ENCODE results near the gene MYO9A. TPM values are rescaled to one million over a fixed set of nuclear protein-coding genes. Genes with fewer than 3 reads are reported as not detected.
A peak's percentile ranks its signal among the peaks of the same experiment; 100 is the strongest.

MYO9A gene
- total RNA-seq (32.3 TPM), polyA plus RNA-seq (10 to 100 TPM in 3 of 4 donors, 1 to 10 TPM in 1; 8.3 to 12.5 (median 10.9) TPM)

DNA sequence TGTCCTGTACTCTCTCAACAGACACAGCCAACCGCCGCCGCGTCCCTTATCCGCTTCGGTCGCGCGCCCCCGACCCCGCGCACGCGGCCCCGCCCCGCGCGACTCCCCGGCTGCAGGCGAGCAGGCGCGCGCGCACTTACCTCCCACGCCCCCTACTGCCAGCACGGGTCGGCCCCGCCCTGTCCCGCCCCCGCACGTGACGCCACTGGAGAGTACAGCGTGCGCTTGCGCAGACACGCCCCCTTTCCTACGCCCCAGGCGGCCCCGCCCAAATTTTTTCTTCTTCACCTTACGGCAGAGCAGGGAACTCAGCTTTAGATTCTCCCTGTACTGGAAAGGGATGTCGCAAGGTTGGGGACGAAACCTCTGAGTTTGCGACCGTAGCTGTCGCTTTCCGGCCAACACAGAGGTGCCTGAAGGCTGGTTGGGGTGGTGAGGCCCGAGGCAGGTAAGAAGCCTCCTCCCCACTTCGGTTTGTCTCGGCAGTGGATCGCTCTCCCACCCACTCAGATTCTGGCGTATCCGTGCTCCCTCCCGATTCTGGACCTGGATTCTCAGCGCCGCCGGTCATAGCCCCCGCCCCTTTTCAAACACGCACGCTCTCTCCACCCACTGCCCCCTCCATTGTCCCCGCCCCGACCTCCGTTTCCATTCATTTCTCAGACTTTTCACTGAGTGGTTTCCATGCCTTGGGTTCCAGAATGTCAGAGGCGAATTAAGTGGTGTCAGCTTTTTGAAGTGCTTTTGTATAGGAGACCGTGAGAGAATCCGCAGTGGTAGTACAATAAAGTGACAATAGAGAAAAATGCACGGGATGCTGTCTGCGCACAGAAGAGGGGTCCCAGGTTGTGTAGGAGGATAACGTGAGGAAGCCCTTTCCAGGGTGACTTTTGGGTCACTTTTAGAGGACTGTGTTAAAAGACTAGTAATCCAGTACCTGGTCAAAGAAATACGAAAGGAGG is at the start of gene MYO9A, which contains the start of gene SENP8:
MYO9A (minus strand) TSS at position 134 of the 962 bp plus-strand sequence. CDS start 71,587 bp downstream, outside the sequence.
SENP8 (plus strand) TSS at position 387 of the 962 bp plus-strand sequence. CDS start 21,221 bp downstream, outside the sequence.
- Mint-ChIP-seq H3K4me1 (peaks cover 16 to 45% (median 31%) of the 10 kb centered on the region in 4 donors), H3K27me3 (no peaks in the 10 kb centered on the region), H3K9me3 (peaks cover 0 to 1% (median 0%) of the 10 kb centered on the region in 7 donors), H3K36me3 (no peaks in the 10 kb centered on the region), H3K4me3 (peak within 1 kb of the TSS; percentile 94 to 99 (median 96)), H3K27ac (peak within 1 kb of the TSS; percentile 89 to 99 (median 98))
- no peaks in the 10 kb centered on the region for H3K9me3 ChIP-seq (ENCODE audit: control insufficient read depth in 2 of 2, low read length in 2 of 2)
- DNase-seq (peak; percentile 96 to 98 (median 98)), ATAC-seq (ENCODE audit: low read depth in 2 of 2) (peak; percentile 82 to 84)
- H3K4me3 ChIP-seq (ENCODE audit: low read depth, low read length): peak within 1 kb of the TSS; percentile 89
- H3K4me1 ChIP-seq (ENCODE audit: control insufficient read depth, insufficient read depth, low read length, poor library complexity, severe bottlenecking): peaks cover 18% of the 10 kb centered on the region
- H3K36me3 ChIP-seq (ENCODE audit: control insufficient read depth, insufficient read depth, low read length): no peaks in the 10 kb centered on the region
- H3K27me3 ChIP-seq (ENCODE audit: control insufficient read depth, insufficient read depth, low read length): no peaks in the 10 kb centered on the region
- H3K27ac ChIP-seq (ENCODE audit: insufficient read depth, low read length, poor library complexity, severe bottlenecking): peak within 1 kb of the TSS; percentile 95

DNA sequence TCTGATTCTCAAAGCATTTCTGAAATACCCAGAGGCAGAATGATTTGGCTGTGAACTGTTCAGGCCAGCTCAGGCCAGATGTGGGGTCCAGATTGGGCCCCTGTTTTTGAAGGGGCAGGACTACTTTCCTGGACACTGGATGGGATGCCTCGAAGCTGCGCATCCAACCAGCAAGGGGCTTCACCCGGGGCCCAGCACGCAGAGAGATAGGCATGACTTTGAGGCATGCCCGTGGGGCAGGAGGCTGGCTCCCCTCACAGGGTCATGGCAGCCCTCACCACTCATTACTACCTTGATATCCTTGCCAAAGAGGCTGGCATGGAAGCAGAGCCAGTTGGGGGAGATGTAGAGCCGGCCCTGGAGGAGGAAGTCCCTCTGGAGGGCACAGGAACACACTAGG is 49.5 kb upstream of the MYO9A start:
- H3K9me3 Mint-ChIP-seq: peaks cover 0 to 2% (median 0%) of the 10 kb centered on the region in 7 donors
- H3K4me1 ChIP-seq (ENCODE audit: control insufficient read depth, insufficient read depth, low read length, poor library complexity, severe bottlenecking): no peaks in the 10 kb centered on the region
- no peaks in the 10 kb centered on the region for H3K36me3 Mint-ChIP-seq
- H3K27me3 Mint-ChIP-seq: peaks cover 23% of the 10 kb centered on the region
- peaks cover 0 to 2% (median 0%) of the 10 kb centered on the region in 4 donors for H3K4me1 Mint-ChIP-seq
- no peak overlapping the region for H3K27ac Mint-ChIP-seq
- no peaks in the 10 kb centered on the region for H3K27me3 ChIP-seq (ENCODE audit: control insufficient read depth, insufficient read depth, low read length)
- no peak for DNase-seq
- no peak overlapping the region for H3K27ac ChIP-seq (ENCODE audit: insufficient read depth, low read length, poor library complexity, severe bottlenecking)
- H3K4me3 ChIP-seq (ENCODE audit: low read depth, low read length): no peak overlapping the region
- H3K36me3 ChIP-seq (ENCODE audit: control insufficient read depth, insufficient read depth, low read length): no peaks in the 10 kb centered on the region
- H3K4me3 Mint-ChIP-seq: no peak overlapping the region
- no peak for ATAC-seq (ENCODE audit: low read depth in 2 of 2)
- H3K9me3 ChIP-seq (ENCODE audit: control insufficient read depth in 2 of 2, low read length in 2 of 2): no peaks in the 10 kb centered on the region

DNA sequence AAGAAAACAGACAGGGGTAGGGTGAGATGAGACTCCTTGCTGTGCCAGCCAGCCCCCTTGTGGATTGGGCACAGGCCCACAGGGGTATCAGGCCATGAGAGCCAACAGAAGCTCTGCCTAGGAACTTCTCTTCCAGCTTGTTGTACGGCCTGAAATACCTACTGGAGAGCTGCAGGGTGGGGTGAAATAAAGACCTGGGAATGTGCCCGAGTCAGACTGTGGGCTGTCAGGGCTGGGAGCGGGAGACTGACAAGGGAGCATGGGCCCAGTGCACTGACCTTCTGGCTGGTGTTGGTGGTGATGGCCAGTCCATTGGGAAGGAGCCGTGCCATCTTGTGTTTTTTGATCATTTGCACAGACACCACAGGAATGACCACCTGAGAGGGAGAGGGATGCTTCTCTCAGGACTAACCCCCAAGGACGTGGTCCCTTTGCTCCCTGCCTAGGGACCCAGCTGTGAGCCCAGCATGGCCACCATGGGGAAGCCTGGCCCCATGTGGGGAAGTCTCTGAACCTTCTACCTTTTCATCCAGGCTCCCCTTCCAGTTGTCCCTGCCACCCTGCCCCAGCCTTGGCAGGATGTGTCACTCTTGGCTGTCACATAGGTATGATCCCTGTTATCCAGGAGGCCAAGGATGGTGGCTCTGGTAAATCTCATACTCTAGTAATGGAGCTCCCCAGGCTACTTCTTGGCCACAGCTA is 48.9 kb upstream of the MYO9A start:
- Histone ChIP-seq H3K27me3 (ENCODE audit: control insufficient read depth, insufficient read depth, low read length) (no peaks in the 10 kb centered on the region), H3K36me3 (ENCODE audit: control insufficient read depth, insufficient read depth, low read length) (no peaks in the 10 kb centered on the region), H3K27ac (ENCODE audit: insufficient read depth, low read length, poor library complexity, severe bottlenecking) (no peak overlapping the region), H3K4me1 (ENCODE audit: control insufficient read depth, insufficient read depth, low read length, poor library complexity, severe bottlenecking) (no peaks in the 10 kb centered on the region), H3K9me3 (ENCODE audit: control insufficient read depth in 2 of 2, low read length in 2 of 2) (no peaks in the 10 kb centered on the region), H3K4me3 (ENCODE audit: low read depth, low read length) (no peak overlapping the region)
- H3K4me3 Mint-ChIP-seq: no peak overlapping the region
- peaks cover 25% of the 10 kb centered on the region for H3K27me3 Mint-ChIP-seq
- peaks cover 0 to 2% (median 0%) of the 10 kb centered on the region in 7 donors for H3K9me3 Mint-ChIP-seq
- H3K4me1 Mint-ChIP-seq: peaks cover 0 to 2% (median 0%) of the 10 kb centered on the region in 4 donors
- H3K36me3 Mint-ChIP-seq: no peaks in the 10 kb centered on the region
- no peak overlapping the region for H3K27ac Mint-ChIP-seq
- ATAC-seq (ENCODE audit: low read depth in 2 of 2) (no peak), DNase-seq (no peak)

GRCh38 chr15:72163719-72164118 is 45.8 kb upstream of the MYO9A start:
- peaks cover 0 to 2% (median 0%) of the 10 kb centered on the region in 4 donors for H3K4me1 Mint-ChIP-seq
- H3K4me3 Mint-ChIP-seq: no peak overlapping the region
- H3K27me3 Mint-ChIP-seq: peaks cover 27% of the 10 kb centered on the region
- Histone ChIP-seq H3K27ac (ENCODE audit: insufficient read depth, low read length, poor library complexity, severe bottlenecking) (no peak overlapping the region), H3K36me3 (ENCODE audit: control insufficient read depth, insufficient read depth, low read length) (no peaks in the 10 kb centered on the region), H3K9me3 (ENCODE audit: control insufficient read depth in 2 of 2, low read length in 2 of 2) (no peaks in the 10 kb centered on the region), H3K4me3 (ENCODE audit: low read depth, low read length) (no peak overlapping the region), H3K27me3 (ENCODE audit: control insufficient read depth, insufficient read depth, low read length) (no peaks in the 10 kb centered on the region), H3K4me1 (ENCODE audit: control insufficient read depth, insufficient read depth, low read length, poor library complexity, severe bottlenecking) (no peaks in the 10 kb centered on the region)
- ATAC-seq (ENCODE audit: low read depth in 2 of 2) (no peak), DNase-seq (no peak)
- no peaks in the 10 kb centered on the region for H3K36me3 Mint-ChIP-seq
- no peaks in the 10 kb centered on the region for H3K9me3 Mint-ChIP-seq
- no peak overlapping the region for H3K27ac Mint-ChIP-seq

GRCh38 chr15:72162569-72162968 is 44.6 kb upstream of the MYO9A start:
- Histone ChIP-seq H3K9me3 (ENCODE audit: control insufficient read depth in 2 of 2, low read length in 2 of 2) (no peaks in the 10 kb centered on the region), H3K4me1 (ENCODE audit: control insufficient read depth, insufficient read depth, low read length, poor library complexity, severe bottlenecking) (no peaks in the 10 kb centered on the region), H3K27ac (ENCODE audit: insufficient read depth, low read length, poor library complexity, severe bottlenecking) (no peak overlapping the region), H3K4me3 (ENCODE audit: low read depth, low read length) (no peak overlapping the region), H3K36me3 (ENCODE audit: control insufficient read depth, insufficient read depth, low read length) (no peaks in the 10 kb centered on the region), H3K27me3 (ENCODE audit: control insufficient read depth, insufficient read depth, low read length) (no peaks in the 10 kb centered on the region)
- Mint-ChIP-seq H3K27me3 (peaks cover 27% of the 10 kb centered on the region), H3K4me3 (no peak overlapping the region), H3K27ac (no peak overlapping the region), H3K9me3 (no peaks in the 10 kb centered on the region), H3K4me1 (no peaks in the 10 kb centered on the region), H3K36me3 (no peaks in the 10 kb centered on the region)
- no peak for ATAC-seq (ENCODE audit: low read depth in 2 of 2)
- no peak for DNase-seq

GRCh38 chr15:72161361-72162132 is 43.6 kb upstream of the MYO9A start:
- no peaks in the 10 kb centered on the region for H3K36me3 ChIP-seq (ENCODE audit: control insufficient read depth, insufficient read depth, low read length)
- DNase-seq (no peak), ATAC-seq (ENCODE audit: low read depth in 2 of 2) (no peak)
- H3K9me3 ChIP-seq (ENCODE audit: control insufficient read depth in 2 of 2, low read length in 2 of 2): no peaks in the 10 kb centered on the region
- Mint-ChIP-seq H3K27me3 (peaks cover 22% of the 10 kb centered on the region), H3K27ac (no peak overlapping the region), H3K4me3 (no peak overlapping the region), H3K4me1 (no peaks in the 10 kb centered on the region), H3K9me3 (no peaks in the 10 kb centered on the region), H3K36me3 (no peaks in the 10 kb centered on the region)
- no peaks in the 10 kb centered on the region for H3K27me3 ChIP-seq (ENCODE audit: control insufficient read depth, insufficient read depth, low read length)
- H3K27ac ChIP-seq (ENCODE audit: insufficient read depth, low read length, poor library complexity, severe bottlenecking): no peak overlapping the region
- H3K4me1 ChIP-seq (ENCODE audit: control insufficient read depth, insufficient read depth, low read length, poor library complexity, severe bottlenecking): no peaks in the 10 kb centered on the region
- H3K4me3 ChIP-seq (ENCODE audit: low read depth, low read length): no peak overlapping the region

DNA sequence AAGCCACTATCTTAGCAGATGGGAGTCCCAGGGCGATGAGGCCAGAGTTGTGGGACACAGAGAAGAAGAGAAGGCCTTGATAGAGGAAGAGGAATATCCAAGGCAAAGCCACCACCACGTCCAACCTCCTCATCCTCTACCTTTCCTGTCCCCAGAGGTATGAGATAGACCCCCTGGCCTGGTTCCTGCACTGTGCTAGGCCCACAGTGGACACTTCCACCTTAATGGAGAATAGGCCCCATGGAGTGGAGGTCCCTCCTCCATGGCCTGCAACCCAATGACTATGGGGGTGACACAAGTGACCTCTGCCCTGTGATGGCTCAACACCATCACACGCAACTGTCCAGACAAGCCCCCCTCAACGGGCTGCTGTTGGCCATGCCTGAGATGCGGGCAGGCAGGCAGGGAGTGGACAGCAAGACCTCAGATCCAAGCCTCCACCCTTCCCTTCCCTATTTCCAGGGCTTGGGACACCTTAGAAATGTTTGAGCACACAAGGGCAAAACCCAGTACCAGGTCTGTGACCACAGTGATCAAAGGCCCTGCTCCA is 42.8 kb upstream of the MYO9A start:
- DNase-seq (no peak), ATAC-seq (ENCODE audit: low read depth in 2 of 2) (no peak)
- Histone ChIP-seq H3K36me3 (ENCODE audit: control insufficient read depth, insufficient read depth, low read length) (no peaks in the 10 kb centered on the region), H3K9me3 (ENCODE audit: control insufficient read depth in 2 of 2, low read length in 2 of 2) (no peaks in the 10 kb centered on the region), H3K27me3 (ENCODE audit: control insufficient read depth, insufficient read depth, low read length) (no peaks in the 10 kb centered on the region), H3K27ac (ENCODE audit: insufficient read depth, low read length, poor library complexity, severe bottlenecking) (no peak overlapping the region), H3K4me3 (ENCODE audit: low read depth, low read length) (no peak overlapping the region), H3K4me1 (ENCODE audit: control insufficient read depth, insufficient read depth, low read length, poor library complexity, severe bottlenecking) (peaks cover 2% of the 10 kb centered on the region)
- Mint-ChIP-seq H3K9me3 (no peaks in the 10 kb centered on the region), H3K27me3 (peaks cover 18% of the 10 kb centered on the region), H3K4me3 (no peak overlapping the region), H3K36me3 (no peaks in the 10 kb centered on the region), H3K4me1 (peaks cover 0 to 2% (median 0%) of the 10 kb centered on the region in 4 donors), H3K27ac (peak overlapping the region in 1 of 3 donors; percentile 43)
